HG03469 (cell line): ENCODE measurements around the gene RNASE8.
"Not testable (repeated sequence)": the region's sequence is repeated elsewhere in the genome, so short reads cannot be mapped to it uniquely, and the experiment has no call there.

ENCODE experiments used
- ATAC-seq: cut with Tn5 transposase; IDR thresholded peaks from one replicate; pipeline ENCODE4 v1.9.1; 2021; ENCODE audit warnings: mild to moderate bottlenecking, moderate library complexity, moderate number of reproducible peaks; ENCODE audit not compliant: unreplicated experiment

Gene RNASE8

GRCh38 chr14:21057803-21058675 lies at the start of gene RNASE8:
TSS of gene RNASE8 (plus strand) at chr14:21057822. CDS start at chr14:21057893, 71 bp downstream.
- ATAC-seq, result no peak

GRCh38 chr14:21009721-21010120 lies 47.9 kb upstream of the RNASE8 start:
- not testable (repeated sequence) for ATAC-seq

GRCh38 chr14:21011136-21011535 lies 46.5 kb upstream of the RNASE8 start:
- no peak for ATAC-seq

GRCh38 chr14:21014761-21015190 lies 42.8 kb upstream of the RNASE8 start:
- ATAC-seq, result no peak

GRCh38 chr14:21015312-21015711 lies 42.3 kb upstream of the RNASE8 start:
- no peak for ATAC-seq

- no peak for ATAC-seq
Observed at GRCh38 chr14:21016413-21017190, 41.0 kb upstream of the RNASE8 start.

GRCh38 chr14:21017528-21018245 lies 39.9 kb upstream of the RNASE8 start:
- ATAC-seq, result no peak

GRCh38 chr14:21018286-21018685 lies 39.3 kb upstream of the RNASE8 start:
- ATAC-seq, result no peak

- no peak for ATAC-seq
Observed at GRCh38 chr14:21018781-21019180, 38.8 kb upstream of the RNASE8 start.

- ATAC-seq, result no peak
Observed at GRCh38 chr14:21019366-21019765, 38.3 kb upstream of the RNASE8 start.

- ATAC-seq, result no peak
Observed at GRCh38 chr14:21020977-21021545, 36.6 kb upstream of the RNASE8 start.

- ATAC-seq, result no peak
Observed at GRCh38 chr14:21022686-21023085, 34.9 kb upstream of the RNASE8 start.

- ATAC-seq, result no peak
Observed at GRCh38 chr14:21023174-21023573, 34.4 kb upstream of the RNASE8 start.

- no peak for ATAC-seq
Observed at GRCh38 chr14:21023817-21024584, 33.6 kb upstream of the RNASE8 start.

GRCh38 chr14:21024585-21025370 lies 32.8 kb upstream of the RNASE8 start, which contains the start of gene NDRG2:
TSS of gene NDRG2 (minus strand) at chr14:21025061. CDS start at chr14:21023315, 1,746 bp downstream.
- no peak for ATAC-seq

- no peak for ATAC-seq
Observed at GRCh38 chr14:21025371-21026273, 32.0 kb upstream of the RNASE8 start.

GRCh38 chr14:21026274-21026987 lies 31.2 kb upstream of the RNASE8 start:
- ATAC-seq, result no peak

GRCh38 chr14:21026988-21027315 lies 30.7 kb upstream of the RNASE8 start:
- ATAC-seq, result no peak
